ENCODE measurements around the gene IKZF1. TPM values are rescaled to one million over a fixed set of nuclear protein-coding genes. Genes with fewer than 3 reads are reported as not detected.

Gene IKZF1
- total RNA-seq, 1 donor from 2014 or later: 8.5 TPM

DNA sequence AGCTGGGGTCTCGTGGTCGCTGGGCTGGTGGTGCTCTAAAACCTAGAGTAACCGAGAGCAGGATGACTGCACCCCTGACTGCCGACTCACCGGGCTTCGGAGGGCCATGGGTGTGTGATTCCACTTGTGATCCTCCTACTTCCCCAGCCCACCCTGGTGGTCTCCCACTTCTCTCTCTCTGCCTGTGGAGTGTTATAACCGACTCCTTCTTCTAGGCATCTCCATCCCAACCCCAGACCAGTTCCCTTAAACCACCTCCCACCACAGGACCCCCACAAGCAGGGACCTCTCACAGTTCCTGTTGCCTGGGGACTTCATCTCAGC, 52.4 kb downstream of the IKZF1 start:
- Mint-ChIP-seq H3K27me3 (ENCODE audit: low read depth) (no peaks in the 10 kb centered on the region), H3K36me3 (ENCODE audit: low read depth) (no peaks in the 10 kb centered on the region), H3K4me1 (no peaks in the 10 kb centered on the region), H3K9me3 (no peaks in the 10 kb centered on the region), H3K4me3 (no peak overlapping the region), H3K27ac (ENCODE audit: unreplicated experiment) (no peak overlapping the region)
- DNase-seq (ENCODE audit: low read depth, low spot score): no peak
- TF ChIP-seq, protein P1, sequence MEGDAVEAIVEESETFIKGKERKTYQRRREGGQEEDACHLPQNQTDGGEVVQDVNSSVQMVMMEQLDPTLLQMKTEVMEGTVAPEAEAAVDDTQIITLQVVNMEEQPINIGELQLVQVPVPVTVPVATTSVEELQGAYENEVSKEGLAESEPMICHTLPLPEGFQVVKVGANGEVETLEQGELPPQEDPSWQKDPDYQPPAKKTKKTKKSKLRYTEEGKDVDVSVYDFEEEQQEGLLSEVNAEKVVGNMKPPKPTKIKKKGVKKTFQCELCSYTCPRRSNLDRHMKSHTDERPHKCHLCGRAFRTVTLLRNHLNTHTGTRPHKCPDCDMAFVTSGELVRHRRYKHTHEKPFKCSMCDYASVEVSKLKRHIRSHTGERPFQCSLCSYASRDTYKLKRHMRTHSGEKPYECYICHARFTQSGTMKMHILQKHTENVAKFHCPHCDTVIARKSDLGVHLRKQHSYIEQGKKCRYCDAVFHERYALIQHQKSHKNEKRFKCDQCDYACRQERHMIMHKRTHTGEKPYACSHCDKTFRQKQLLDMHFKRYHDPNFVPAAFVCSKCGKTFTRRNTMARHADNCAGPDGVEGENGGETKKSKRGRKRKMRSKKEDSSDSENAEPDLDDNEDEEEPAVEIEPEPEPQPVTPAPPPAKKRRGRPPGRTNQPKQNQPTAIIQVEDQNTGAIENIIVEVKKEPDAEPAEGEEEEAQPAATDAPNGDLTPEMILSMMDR (conservative IDR thresholded peaks at IDR 0.05): no peak

DNA sequence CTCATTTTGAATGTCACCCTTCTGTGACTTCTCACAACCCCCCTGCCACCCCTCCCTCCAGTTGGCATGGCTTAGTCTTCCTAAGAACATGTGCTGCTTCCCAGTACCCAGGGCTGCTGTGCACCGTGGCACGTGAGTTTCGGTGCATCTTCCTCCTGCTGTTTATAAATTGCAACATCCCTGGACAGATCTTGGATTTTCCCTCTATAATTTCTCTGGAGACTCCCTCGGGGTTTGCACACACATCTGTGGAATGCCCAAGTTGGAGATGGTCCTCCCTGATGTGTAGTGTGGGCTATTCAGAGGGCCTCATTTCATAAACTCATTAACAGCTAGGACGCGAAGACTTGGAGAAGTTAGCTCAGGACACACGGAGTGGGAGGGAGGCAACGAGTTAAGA, 52.9 kb downstream of the IKZF1 start:
- Mint-ChIP-seq H3K4me3 (no peak overlapping the region), H3K4me1 (no peaks in the 10 kb centered on the region), H3K9me3 (no peaks in the 10 kb centered on the region), H3K27me3 (ENCODE audit: low read depth) (no peaks in the 10 kb centered on the region), H3K36me3 (ENCODE audit: low read depth) (no peaks in the 10 kb centered on the region), H3K27ac (ENCODE audit: unreplicated experiment) (no peak overlapping the region)
- TF ChIP-seq, protein P1 (conservative IDR thresholded peaks at IDR 0.05): no peak
- DNase-seq (ENCODE audit: low read depth, low spot score): no peak

GRCh38 chr7:50358041-50358705, 53.7 kb downstream of the IKZF1 start:
- H3K4me1 Mint-ChIP-seq: no peaks in the 10 kb centered on the region
- no peaks in the 10 kb centered on the region for H3K9me3 Mint-ChIP-seq
- peaks cover 3% of the 10 kb centered on the region for H3K36me3 Mint-ChIP-seq (ENCODE audit: low read depth)
- no peaks in the 10 kb centered on the region for H3K27me3 Mint-ChIP-seq (ENCODE audit: low read depth)
- DNase-seq (ENCODE audit: low read depth, low spot score): no peak
- no peak overlapping the region for H3K27ac Mint-ChIP-seq (ENCODE audit: unreplicated experiment)
- TF ChIP-seq, protein P1 (conservative IDR thresholded peaks at IDR 0.05): no peak
- no peak overlapping the region for H3K4me3 Mint-ChIP-seq

DNA sequence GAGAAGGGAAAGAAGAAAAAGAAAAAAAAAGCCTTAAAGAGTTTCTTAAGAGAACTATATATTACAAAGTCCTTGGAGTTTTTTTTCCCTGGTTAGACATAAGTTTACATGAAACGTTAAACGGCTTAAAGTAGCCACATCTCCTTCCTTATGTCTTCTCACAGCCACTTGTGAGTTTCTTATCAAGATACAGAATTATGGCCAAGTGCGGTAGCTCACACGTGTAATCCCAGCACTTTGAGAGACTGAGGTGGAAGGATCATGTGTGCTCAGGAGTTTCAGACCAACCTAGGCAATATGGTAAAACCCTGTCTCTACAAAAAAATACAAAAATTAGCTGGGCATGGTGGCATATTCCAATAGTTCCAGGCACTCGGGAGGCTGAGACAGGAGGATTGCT, 54.3 kb downstream of the IKZF1 start:
- no peak for DNase-seq (ENCODE audit: low read depth, low spot score)
- no peaks in the 10 kb centered on the region for H3K27me3 Mint-ChIP-seq (ENCODE audit: low read depth)
- no peak overlapping the region for H3K4me3 Mint-ChIP-seq
- no peaks in the 10 kb centered on the region for H3K9me3 Mint-ChIP-seq
- TF ChIP-seq, protein P1 (conservative IDR thresholded peaks at IDR 0.05): no peak
- H3K4me1 Mint-ChIP-seq: no peaks in the 10 kb centered on the region
- H3K27ac Mint-ChIP-seq (ENCODE audit: unreplicated experiment): no peak overlapping the region
- H3K36me3 Mint-ChIP-seq (ENCODE audit: low read depth): peaks cover 3% of the 10 kb centered on the region

- DNase-seq (ENCODE audit: low read depth, low spot score): no peak
- Mint-ChIP-seq H3K4me1 (no peaks in the 10 kb centered on the region), H3K27ac (ENCODE audit: unreplicated experiment) (peak overlapping the region; percentile 89), H3K4me3 (no peak overlapping the region), H3K27me3 (ENCODE audit: low read depth) (no peaks in the 10 kb centered on the region), H3K36me3 (ENCODE audit: low read depth) (peaks cover 3% of the 10 kb centered on the region), H3K9me3 (no peaks in the 10 kb centered on the region)
- TF ChIP-seq, protein P1 (conservative IDR thresholded peaks at IDR 0.05): no peak
Measured at GRCh38 chr7:50359258-50359994, 54.9 kb downstream of the IKZF1 start.
